GM11168 (cell line): ENCODE measurements around the gene TNIP2.
"Not testable (repeated sequence)": the region's sequence is repeated elsewhere in the genome, so short reads cannot be mapped to it uniquely, and the experiment has no call there.

Experiments used
- in situ Hi-C: fragments of 300-500 bp; cut with MboI; formaldehyde crosslinking; loops from one replicate; pipeline ENCODE4 v1.12.0; 2022; ENCODE audit warnings: low sequenced_read_pairs; ENCODE audit not compliant: unreplicated experiment

TNIP2 gene

DNA sequence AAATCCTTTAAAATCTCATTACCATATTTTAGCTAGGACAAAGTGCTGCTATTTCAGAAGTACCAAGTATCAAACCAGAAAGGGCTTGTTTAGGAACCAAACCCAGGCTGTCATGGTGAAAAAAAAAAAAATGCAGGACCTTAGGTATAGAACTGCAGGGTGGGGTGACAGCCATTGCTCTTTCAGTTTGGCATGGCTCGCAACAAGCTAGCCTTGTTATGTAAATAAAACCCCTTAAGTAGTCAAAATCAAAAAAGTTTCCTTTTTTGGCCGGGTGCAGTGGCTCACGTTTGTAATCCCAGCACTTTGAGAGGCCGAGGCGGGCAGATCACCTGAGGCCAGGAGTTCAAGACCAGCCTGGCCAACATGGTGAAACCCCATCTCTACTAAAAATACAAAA is 24.5 kb upstream of the TNIP2 start:
- in situ Hi-C loops = not testable (repeated sequence)

- in situ Hi-C loops = no loop called here
Observed at GRCh38 chr4:2771264-2771663, 15.1 kb upstream of the TNIP2 start.

DNA sequence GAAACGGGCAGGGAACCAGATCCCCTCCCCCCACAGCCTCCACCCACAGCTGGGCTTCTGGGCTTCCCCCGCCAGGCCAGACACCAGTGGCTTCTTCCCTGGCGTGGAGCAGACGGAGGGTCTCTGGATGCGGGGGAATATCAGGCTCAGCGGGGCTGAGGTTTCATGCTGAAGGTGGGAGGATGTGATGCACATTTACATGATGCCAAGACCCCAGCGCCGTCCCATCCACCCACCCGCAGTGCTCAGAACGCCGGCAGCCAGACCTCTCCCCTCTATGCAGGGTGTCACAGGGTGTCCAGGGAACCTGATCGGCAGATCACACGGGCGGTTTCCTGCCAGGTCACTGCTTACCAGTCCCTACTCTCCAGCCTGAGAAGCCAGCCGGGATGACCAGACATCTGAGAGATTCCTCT is 12.8 kb upstream of the TNIP2 start:
- in situ Hi-C loops = no loop called here

DNA sequence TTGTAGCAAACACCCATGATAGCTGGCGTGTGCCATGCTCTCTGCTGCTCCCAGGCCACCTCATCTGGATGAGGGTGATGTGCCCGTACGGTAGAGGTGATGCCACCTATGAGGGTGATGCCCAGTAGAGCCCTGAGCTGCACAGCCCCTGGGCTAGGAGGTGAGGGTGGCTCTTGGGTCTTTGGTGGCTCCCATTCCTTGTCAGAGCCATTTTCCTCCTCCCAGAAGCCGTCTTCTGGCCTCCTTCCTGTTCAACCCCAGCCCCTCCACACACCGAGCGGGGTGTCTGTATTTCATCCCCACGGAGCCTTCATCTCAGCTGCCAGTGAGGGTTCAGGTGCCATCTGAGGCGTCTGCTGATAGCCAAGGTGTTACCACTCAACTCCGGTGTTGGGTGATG is 12.0 kb upstream of the TNIP2 start:
- in situ Hi-C loops = no loop called here

- in situ Hi-C loops = no loop called here
Observed at GRCh38 chr4:2767705-2768074, 11.6 kb upstream of the TNIP2 start.

DNA sequence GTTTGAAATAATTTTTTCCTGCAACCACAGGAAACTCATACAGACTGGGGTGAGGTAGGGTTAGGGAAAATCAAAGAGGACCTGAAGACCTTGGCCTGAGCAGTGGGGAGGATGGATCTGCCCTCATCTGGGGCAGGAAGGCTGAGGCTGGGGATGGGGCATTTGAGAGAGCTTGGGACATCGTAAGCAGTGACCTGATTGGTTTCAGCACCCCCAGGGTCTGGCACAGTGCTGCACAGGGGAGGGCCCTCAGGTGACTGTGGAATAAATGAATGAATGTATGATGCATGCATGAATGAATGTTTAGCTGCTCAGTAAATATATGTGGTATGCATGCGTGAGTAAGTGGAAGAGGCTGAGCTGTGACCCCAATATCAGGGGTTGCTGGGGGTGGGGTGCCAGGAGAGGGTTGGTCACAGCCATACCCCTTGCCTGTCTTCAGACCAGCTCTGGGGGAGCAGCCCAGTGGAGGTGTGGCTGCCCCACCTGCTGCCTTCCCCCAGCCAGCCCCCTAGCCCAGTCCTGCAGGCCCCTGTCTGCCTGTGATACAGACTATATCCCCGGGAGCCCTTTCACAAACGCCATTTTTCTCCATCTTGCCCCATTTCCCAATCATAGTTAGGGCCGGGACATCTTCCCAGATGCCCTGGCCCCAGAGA is 11.0 kb upstream of the TNIP2 start:
- in situ Hi-C loops = no loop called here

DNA sequence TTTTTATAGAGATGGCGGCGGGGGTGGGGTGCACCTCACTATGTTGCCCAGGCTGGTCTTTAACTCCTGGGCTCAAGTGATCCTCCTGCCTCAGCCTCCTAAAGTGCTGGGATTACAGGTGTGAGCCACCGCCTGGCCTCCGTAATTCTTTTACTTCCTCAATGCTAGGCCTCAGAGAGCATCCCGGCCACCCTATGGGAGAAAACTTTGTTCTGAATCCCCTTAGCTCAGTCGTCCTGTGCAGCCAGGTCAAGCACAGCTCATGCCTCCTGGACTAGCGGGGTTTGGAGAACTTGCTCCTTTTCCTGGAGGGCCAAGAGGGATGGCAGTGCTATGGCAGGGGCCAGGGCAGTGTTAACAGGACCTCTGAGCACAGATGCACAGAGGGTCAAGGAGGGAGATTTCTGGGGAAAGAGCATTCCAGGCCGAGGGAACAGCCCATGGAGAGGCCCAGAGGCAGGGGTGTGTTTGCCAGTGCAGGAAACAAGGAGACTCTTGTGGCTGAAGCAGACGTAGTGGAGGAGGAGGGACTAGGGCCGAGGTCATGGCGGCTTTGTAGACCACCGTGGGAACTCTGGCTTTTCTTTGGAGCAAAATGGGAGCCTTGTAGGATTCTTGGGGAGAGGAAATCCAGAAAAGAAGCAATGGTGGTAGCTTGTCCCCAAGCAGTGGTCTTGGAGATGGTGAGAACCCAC is 9.8 kb upstream of the TNIP2 start:
- in situ Hi-C loops = no loop called here

- in situ Hi-C loops = no loop called here
Observed at GRCh38 chr4:2763511-2763967, 7.4 kb upstream of the TNIP2 start.

- in situ Hi-C loops = not testable (repeated sequence)
Observed at GRCh38 chr4:2762486-2763370, 6.6 kb upstream of the TNIP2 start.

DNA sequence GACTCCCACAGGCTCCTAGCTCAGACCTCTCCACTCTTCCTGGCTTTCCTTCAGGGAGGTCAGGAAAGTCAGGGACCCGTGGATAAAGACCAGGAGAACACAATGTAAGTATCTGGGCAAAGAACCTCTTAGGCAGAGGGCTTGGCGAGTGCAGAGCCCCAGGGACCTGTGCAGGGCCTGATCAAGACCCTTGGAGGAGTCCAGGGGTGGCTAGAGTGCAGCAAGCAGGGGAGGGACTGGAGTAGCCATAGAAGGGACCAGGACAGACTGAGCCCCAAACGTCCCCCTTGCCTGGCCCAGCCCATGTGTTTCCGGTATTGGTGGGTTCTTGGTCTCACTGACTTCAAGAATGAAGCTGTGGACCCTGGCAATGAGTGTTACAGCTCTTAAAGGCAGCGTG is 5.9 kb upstream of the TNIP2 start:
- in situ Hi-C loops = no loop called here

- in situ Hi-C loops = no loop called here
Observed at GRCh38 chr4:2761035-2761923, 5.1 kb upstream of the TNIP2 start.

DNA sequence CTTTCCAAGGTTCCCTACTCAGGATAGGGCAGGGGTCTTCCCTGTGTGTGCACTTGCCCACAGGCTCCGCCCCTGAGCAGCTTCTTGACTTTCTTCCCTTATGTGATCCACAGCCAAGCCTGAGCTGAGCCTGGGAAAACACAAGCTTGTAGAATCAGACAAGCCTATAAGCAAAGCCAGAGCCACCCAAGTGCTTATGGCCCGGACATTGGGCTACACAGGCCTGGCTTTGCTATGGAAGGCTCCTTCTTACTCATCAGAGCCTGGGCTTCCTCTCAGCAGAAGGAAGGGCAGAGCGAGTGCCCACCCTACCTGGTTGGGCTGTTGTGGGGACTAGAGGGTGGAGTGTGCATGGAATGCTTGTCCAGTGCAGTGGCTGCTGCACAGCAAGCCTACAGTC is 1.3 kb upstream of the TNIP2 start:
- in situ Hi-C loops = loop anchor here (5.0 kb wide), 1 partner anchor 170 kb away; no protein-coding TSS in a partner anchor

- in situ Hi-C loops = loop anchor here (5.0 kb wide), 1 partner anchor 170 kb away; no protein-coding TSS in a partner anchor
Observed at GRCh38 chr4:2756691-2757350, 685 bp upstream of the TNIP2 start.

- in situ Hi-C loops = loop anchor here (5.0 kb wide), 1 partner anchor 172 kb away; no protein-coding TSS in a partner anchor
Observed at GRCh38 chr4:2754848-2755819, 1.0 kb downstream of the TNIP2 start.

DNA sequence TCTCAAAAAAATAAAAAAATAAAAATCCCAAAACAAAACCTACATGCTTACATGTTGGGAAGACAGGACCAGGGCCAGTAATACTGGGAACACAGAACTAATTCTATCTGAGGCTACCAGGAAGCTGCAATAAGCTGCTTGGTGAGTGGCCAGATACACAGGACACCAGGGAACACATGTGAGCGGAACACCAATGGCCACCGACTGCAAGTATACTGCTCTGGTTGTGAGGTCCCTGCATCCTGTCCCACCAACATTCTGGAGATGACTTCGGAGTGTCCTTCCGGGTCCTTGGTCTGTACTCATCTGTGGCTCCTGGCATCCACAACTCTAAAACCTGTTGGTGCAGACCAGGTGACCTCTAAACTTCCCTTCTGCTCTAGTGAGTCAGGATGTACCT is 2.7 kb downstream of the TNIP2 start:
- in situ Hi-C loops = no loop called here

DNA sequence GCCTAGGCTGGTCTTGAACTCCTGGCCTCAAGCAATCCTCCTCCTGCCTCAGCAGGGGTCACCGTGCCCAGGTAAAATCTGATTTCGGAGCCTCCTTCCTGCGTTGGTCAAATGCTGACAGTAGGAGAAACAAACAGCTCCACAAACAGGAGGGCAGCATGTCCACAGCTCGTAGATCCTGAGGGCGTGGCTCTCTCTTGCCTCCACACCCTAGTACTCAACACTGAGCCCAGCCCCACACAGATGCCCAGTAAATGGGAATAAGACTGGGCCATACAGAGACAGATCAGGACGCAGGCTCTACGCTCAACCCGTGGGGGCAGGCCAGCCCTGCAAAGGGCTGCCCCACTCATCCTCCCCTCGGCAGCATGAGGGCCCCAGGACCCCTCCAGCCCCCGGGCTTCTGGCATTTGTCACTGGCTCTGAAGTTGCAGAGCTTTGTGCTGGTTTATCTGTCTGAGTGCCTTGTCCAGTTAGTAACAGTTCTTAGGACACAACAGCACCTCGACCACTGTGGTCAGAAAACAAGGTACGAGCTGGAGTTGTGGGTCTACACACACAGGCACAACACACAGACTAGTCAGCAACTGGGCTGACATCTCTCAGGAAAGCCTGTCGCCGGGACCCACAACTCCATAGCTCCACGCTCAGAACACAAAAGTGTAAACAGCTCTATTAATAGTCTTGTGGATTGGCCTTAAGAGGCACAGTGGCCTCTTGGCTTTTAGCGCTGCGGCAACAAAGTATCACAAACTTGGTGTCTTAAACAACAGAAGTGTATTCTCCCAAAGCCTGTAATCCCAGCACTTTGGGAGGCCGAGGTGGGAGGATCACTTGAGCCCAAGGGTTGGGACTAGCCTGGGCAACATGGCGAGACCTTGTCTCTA is 5.2 kb downstream of the TNIP2 start:
- in situ Hi-C loops = no loop called here
